NCI-H2107 treated with DMSO at 0.1 percent for 48 hours (cell line): ENCODE data around the gene BRD7.

Source experiments
- DNase-seq: peaks from one replicate; lab custom pipeline; 2025; ENCODE audit not compliant: unreplicated experiment; lab: John Stamatoyannopoulos, UW

BRD7 gene

GRCh38 chr16:50304467-50305440 lies 64.0 kb downstream of the BRD7 start:
- DNase-seq, result no peak

DNA sequence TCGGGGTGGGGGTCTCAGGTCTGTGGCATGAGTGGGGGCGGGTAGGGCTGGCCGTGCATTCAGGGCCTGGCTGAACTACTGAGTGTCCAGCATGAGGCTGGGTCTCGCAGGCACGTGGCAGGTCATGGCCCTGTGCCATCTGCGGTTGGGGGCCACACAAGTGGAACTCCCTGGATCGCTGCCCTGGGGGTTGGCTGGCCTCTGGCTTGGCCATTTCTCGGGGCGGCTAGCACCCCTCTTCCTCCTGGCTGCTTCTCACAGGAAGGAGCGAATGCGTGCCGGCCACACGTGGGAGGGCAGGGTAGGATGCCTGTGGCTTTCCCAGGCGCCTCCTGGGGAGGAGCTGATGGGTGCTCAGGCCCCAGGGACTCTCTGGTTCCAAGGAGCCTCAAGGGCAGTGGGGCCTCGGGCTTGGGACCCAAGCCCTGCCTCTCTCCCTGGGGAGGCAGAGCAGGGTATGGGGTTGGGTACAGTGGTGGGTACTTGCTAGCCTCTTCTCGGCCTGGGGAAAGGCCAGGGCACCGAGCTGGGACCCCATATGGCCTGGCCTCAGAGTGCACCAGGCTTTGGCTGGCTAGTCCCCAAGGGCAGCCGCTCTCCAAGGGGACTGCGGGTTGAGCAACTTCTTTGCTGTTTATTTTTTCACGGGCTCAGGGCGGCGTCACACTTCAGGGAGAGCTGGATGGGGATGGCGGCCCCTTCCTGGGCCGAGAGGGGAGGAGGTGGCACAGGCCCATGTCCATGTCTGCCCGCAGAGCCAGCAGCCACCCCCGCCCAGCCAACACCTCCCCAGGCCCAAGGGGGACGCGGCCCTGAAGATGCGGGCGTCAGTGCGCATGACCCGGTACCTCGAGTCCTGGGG lies 65.0 kb downstream of the BRD7 start:
- DNase-seq, result no peak

GRCh38 chr16:50303041-50303604 lies 65.7 kb downstream of the BRD7 start:
- DNase-seq, result no peak

GRCh38 chr16:50302472-50303005 lies 66.2 kb downstream of the BRD7 start:
- DNase-seq, result no peak

DNA sequence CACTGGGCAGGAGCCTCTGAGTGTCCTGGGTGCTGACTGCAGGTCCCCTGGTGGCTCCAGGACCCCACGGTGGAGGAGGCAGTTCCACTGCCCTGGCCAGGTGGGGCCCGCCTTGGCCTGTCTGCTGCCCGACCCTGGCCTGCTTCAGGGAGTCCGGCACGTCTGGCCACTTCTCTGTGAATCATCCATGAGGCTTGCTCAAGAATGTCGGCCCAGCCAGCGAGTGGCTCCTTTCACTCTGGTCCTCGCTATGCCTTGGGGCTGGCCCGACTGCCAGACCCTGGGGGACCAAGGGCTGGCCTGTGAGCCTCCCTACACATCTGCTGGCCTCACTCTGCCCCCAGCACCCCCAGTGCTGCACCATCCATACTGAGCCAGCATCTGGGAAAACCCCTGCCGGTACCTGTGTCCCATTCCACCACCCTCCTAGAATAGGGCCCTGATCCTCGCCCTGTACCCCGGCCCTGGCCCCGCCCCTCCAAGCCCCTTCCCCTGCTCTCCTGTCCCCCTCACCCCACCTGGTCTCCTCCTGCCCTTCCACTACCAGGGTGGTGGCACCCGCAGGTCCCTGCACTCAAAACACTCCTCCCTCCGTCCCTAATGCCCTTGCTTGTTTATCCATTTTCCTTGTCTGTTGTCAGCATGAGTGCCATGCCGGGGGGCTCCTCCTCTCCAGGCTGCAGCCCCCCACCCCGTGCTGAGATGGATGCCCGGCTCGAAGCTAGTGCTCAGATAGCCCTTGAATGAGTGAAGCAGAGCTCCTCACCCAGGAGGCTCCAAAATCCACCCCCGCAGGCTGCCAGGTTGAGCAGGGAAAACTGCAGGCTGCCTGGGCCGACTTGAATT lies 66.9 kb downstream of the BRD7 start:
- DNase-seq, result no peak

- DNase-seq, result no peak
Observed at GRCh38 chr16:50300942-50301625, 67.7 kb downstream of the BRD7 start.

DNA sequence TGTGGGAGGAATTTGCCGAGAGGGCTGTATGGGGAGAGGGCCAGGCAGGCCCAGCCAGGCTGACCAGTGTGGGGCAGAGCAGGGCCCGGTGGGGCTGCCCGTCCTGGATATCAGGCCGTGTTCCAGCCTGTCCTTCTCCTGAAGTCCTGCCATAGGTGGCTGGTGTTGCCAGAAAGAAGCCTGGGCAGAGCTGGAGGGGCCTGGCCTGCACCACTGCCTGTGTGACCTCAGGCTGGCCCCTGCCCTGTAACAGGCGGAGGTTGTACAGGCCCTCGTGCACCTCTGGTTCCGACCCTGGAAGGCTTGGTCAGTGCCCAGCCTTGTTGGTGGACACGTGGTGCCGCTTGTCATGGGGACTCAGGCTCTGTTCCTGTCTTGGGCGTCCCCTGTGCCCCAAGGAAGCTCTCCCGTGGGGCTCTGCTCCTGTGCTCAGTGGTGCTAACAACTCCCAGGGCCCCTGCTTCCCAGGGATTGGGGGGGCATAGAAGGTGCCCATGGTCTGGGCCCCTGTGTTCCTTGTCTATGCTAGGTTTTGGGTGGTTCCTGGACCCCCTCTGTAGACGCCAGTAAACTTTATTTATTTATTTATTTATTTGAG lies 69.2 kb downstream of the BRD7 start:
- no peak for DNase-seq

DNA sequence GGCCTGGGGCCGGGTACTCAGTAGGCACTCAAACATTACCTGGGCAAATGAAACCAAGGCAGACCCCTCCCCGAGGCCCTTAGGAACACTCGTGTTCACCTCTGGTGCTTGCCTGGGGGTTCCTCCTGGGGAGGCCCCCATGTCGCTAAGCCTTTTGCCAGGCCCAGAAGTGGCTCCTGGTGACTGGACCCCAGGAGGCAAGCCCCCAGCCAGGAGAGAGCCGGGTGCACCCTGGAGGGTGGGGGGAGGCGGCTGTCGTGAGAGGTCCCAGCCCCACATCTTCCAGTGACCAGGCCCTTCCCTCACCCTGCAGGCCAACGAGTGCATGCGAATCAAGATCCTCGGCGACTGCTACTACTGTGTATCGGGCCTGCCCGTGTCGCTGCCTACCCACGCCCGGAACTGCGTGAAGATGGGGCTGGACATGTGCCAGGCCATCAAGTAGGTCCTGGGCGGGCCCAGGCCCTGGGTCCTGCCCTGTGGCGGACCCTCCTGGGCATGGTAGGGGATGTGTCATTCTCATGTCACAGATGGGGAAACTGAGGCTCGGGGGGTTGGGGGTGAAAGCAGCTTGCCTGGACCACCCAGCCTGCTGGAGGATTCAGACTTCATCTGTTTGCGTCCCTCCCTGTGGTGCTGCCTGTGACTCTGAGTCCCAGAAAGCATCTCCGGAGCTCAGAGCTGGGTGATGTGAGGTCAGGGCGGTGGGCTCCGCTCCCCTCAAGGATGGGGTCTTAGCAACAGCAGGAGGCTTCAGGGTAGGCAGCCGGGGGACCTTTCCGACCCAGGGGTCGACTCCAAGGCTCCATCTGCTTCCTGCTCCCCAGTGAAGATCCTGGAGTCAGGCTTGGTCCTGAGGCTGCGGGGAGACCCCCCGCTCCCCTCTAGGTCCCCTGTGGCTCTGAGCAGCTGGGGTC lies 69.9 kb downstream of the BRD7 start:
- DNase-seq, result no peak

DNA sequence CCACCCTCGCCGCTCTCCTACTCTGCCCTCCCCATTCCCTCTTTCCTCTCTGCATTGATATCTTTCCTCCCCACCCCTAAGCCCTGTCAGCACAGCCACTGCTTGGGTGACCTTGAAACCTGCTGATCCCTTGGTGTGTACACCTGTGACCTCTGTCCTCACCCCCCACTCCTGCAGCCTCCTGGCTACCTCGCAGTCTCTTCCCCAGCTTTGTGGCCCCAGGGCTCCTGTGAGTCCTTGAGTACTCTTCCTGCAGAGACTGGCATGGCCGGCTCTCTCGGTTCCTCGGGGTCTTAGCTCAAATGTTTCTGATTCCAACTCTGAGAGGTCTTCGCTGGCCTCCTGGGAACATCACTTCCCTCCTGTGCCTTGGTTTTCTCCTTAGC lies 70.7 kb downstream of the BRD7 start:
- no peak for DNase-seq

DNA sequence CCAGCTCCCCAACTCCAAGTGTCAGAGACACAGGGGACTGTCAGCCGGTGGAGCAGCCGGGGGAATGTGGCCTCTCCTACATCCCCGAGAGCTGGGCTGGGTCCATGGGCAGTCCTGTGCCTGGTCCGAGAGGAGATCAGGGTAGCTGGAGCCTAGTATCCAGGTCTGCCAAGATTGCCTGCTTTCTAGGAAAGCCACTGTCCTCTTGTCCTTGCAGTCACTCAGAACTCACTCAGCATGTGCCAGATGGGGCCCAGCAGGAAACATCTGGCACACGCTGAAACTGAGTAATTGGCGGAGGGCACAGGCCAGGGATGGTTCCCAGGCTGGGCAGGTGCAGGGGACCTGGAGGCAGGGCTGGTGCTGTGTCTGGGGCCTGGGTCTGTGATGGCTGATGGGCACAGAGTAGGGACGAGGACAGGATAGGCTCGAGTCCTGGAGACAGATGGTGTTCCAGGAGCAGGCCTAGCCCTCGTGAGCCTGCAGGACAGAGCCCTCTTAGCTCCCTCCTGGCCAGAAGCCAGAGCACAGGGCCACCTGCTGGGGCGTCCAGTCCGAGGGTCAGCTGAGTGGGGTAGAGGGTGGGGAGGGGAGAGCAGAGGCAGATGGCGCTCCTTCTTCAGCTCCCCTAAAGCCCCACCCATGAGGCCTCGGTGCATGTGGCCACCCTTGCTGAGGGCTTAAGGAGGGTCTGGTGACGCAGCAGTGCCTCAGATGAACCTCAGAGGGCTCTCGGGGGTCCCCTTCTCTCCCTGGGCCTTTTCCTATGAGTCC lies 71.3 kb downstream of the BRD7 start:
- no peak for DNase-seq

DNA sequence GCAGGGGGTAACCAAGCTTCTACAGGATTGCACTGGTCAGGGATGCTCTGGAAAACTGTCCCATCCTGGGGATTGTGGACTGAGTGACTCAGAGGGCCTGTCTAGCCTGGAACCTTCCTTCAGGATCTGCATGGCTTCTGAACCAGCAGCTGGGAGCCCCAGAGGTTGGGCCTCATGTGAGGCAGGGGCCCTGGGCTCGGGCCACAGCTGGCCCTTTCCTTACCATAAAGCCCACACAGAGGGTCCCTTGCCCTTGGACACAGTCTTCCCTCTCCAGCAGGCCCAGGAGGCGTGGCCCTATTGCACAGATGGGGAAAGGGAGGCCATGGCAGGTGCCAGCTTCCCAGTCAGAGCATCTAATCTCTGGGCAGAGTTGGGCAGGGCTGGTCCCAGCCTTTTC lies 72.0 kb downstream of the BRD7 start:
- no peak for DNase-seq

- no peak for DNase-seq
Observed at GRCh38 chr16:50295541-50296132, 73.2 kb downstream of the BRD7 start.

DNA sequence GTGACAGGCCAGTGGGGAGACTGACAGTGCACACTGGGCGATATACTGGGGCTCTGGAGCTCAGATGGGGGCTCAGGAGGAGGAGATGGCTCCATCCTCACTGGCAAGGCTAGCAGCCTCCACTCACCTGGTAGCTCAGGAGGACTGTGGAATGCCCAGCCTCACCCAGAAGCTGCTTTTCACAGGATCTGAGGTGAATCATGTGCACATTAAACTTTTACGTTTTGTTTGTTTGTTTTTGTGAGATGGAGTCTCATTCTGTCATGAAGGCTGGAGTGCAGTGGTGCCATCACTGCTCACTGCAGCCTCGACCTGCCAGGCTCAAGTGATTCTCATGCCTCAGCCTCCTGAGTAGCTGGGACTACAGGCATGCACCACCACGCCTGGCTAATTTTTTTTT lies 73.8 kb downstream of the BRD7 start:
- no peak for DNase-seq

DNA sequence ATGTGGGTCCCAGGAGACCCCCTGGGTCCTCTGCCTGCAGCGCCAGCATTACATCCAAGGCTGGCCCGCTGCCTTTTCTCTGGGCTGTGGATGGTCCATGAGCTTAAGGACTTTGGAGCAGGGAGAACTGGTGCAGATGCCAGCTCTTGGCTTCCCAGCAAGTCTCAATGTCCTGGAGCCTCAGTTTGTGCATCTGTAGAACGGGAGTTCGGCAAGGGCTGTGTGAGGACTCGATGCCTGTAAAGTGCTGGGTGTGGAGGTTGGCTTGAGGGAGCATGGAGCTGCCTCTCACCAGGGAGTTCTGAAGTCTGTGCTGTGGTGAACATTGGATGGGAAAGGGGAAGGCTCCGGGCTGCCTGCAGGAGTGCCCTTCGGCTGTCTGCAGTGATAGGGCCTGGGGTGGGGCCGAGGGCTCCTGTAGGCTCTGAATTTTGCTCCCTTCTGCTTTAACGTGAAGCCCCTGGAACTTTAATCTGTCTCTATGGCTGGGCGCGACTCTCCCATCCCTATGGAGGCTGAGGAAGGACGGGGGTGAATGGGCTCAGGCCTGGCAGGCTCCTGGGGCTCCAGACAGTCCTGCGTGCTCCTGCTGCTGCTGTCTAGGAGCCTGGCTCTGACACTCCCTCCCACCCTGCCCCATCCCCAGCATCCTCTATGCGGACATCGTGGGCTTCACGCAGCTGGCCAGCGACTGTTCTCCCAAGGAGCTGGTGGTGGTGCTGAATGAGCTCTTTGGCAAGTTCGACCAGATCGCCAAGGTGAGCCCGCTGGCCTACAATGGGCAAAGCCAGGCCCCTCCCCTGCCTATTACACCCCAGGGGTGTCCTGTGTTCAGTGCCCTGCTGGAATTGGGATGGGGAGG lies 74.6 kb downstream of the BRD7 start:
- DNase-seq, result no peak

GRCh38 chr16:50293041-50293783 lies 75.6 kb downstream of the BRD7 start:
- DNase-seq, result no peak

GRCh38 chr16:50292566-50292948 lies 76.2 kb downstream of the BRD7 start:
- no peak for DNase-seq
